Stimulated activated CD8-positive, alpha-beta memory T cell treated with anti-CD3 and anti-CD28 coated beads, Interleukin-4, amount 100 ng/mL, for 1 hour (primary cell): ENCODE measurements around the gene GPR139.

Experiments used
- DNase-seq, 2 donors: peaks; one replicate each; pipeline ENCODE4 v3.0.0-alpha.2; 2020; ENCODE audit warnings: low read depth in 2 of 2, low spot score in 1 of 2

GPR139 gene

GRCh38 chr16:20056436-20056835 lies 17.3 kb downstream of the GPR139 start:
- DNase-seq, result no peak

- no peak for DNase-seq
Observed at GRCh38 chr16:20053336-20053735, 20.4 kb downstream of the GPR139 start.

- no peak for DNase-seq
Observed at GRCh38 chr16:20051611-20052010, 22.1 kb downstream of the GPR139 start.

GRCh38 chr16:20051147-20051546 lies 22.5 kb downstream of the GPR139 start:
- DNase-seq, result no peak

GRCh38 chr16:20049831-20050230 lies 23.9 kb downstream of the GPR139 start:
- DNase-seq, result no peak

GRCh38 chr16:20045886-20046285 lies 27.8 kb downstream of the GPR139 start:
- no peak for DNase-seq

GRCh38 chr16:20042848-20043247 lies 30.8 kb downstream of the GPR139 start:
- DNase-seq, result no peak

GRCh38 chr16:20041924-20042596 lies 31.6 kb downstream of the GPR139 start:
- no peak for DNase-seq

GRCh38 chr16:20040011-20040410 lies 33.7 kb downstream of the GPR139 start:
- DNase-seq, result no peak

- no peak for DNase-seq
Observed at GRCh38 chr16:20029611-20030010, 44.1 kb downstream of the GPR139 start.

- DNase-seq, result no peak
Observed at GRCh38 chr16:20026361-20027072, 47.2 kb downstream of the GPR139 start.

- DNase-seq, result no peak
Observed at GRCh38 chr16:20023190-20023589, 50.5 kb downstream of the GPR139 start.

- DNase-seq, result no peak
Observed at GRCh38 chr16:20020976-20021375, 52.7 kb downstream of the GPR139 start.

- DNase-seq, result no peak
Observed at GRCh38 chr16:20020083-20020482, 53.6 kb downstream of the GPR139 start.

- DNase-seq, result no peak
Observed at GRCh38 chr16:20016234-20016633, 57.5 kb downstream of the GPR139 start.

GRCh38 chr16:20004931-20005330 lies 68.8 kb downstream of the GPR139 start:
- no peak for DNase-seq

GRCh38 chr16:20002936-20003335 lies 70.8 kb downstream of the GPR139 start:
- DNase-seq, result no peak

GRCh38 chr16:20001856-20002707 lies 71.6 kb downstream of the GPR139 start:
- DNase-seq, result no peak

GRCh38 chr16:19997734-19998133 lies 76.0 kb downstream of the GPR139 start:
- DNase-seq, result no peak

GRCh38 chr16:19997264-19997663 lies 76.4 kb downstream of the GPR139 start:
- no peak for DNase-seq

GRCh38 chr16:19994466-19995170 lies 79.1 kb downstream of the GPR139 start:
- DNase-seq, result no peak
